HCT116 (cell line): Measurements from ENCODE around the gene CAMK2G. TPM values are rescaled to one million over a fixed set of nuclear protein-coding genes. Genes with fewer than 3 reads are reported as not detected.

Experiments
- ATAC-seq: fragments of 200-7000 bp; cut with Tn5 transposase; 2 replicates; pipeline ENCODE4 v1.9.1; 2020; ENCODE audit warnings: mild to moderate bottlenecking, moderate library complexity
- BruUV-seq: library from RNA; stranded (reverse); fragments of 400-500 nt; replicated peaks from 2 replicates; lab custom pipeline; 2021; lab: Mats Ljungman, UMichigan
- CTCF ChIA-PET: fragments of 300-600 bp; sonication (Branson Sonifier 250); formaldehyde crosslinking; loops from one replicate; lab custom pipeline; 2021; ENCODE audit warnings: antibody characterized with exemption; lab: Charles Lee
- POLR2A ChIA-PET: fragments of 300-600, 350-600 bp; sonication (Branson Sonifier 250); formaldehyde crosslinking; loops from one replicate; lab custom pipeline; 2021; ENCODE audit warnings: antibody characterized with exemption; lab: Charles Lee
- RAD21 ChIA-PET, 2 experiments: fragments of 300-600 bp; sonication (Branson Sonifier 250); formaldehyde crosslinking; loops; one replicate each; lab custom pipeline; 2023; ENCODE audit warnings: low total read pairs in 2 of 2; ENCODE audit not compliant: uncharacterized antibody in 2 of 2, unreplicated experiment in 2 of 2, low non-redundant PET in 1 of 2; lab: Charles Lee
- DNase-seq: peaks from one replicate; pipeline ENCODE4 v3.0.0-alpha.2; 2010; ENCODE audit warnings: low read depth, low spot score
- H2AFZ ChIP-seq: fragments of 200-600 bp; shearing (Covaris generic), sonication (generic); 2 replicates; pipeline ENCODE4 v1.6.1; 2017; ENCODE audit warnings: low read depth, mixed run types, mixed read lengths, antibody characterized with exemption, low read length; ENCODE audit not compliant: poor library complexity, severe bottlenecking
- H3K27ac ChIP-seq: 2 replicates; pipeline ENCODE4 v1.5.1; 2012; ENCODE audit warnings: low read depth, low read length
- H3K27me3 ChIP-seq: fragments of 200-600 bp; sonication (generic); 2 replicates; pipeline ENCODE4 v1.6.1; 2016; ENCODE audit warnings: mixed run types, low read length, mixed read lengths; ENCODE audit not compliant: insufficient read depth
- H3K36me3 ChIP-seq, 2 experiments: fragments of 200-500 bp in 1 of 2; fragments of 200-600 bp in 1 of 2; sonication (Bioruptor generic) in 1 of 2; sonication (generic) in 1 of 2; 2 replicates each; pipeline versions ENCODE4 v1.5.1 to v1.6.1; 2014 to 2016; ENCODE audit warnings: low read length in 2 of 2, inconsistent platforms in 1 of 2, mixed read lengths in 1 of 2, mixed run types in 1 of 2; ENCODE audit not compliant: insufficient read depth in 2 of 2, control insufficient read depth in 1 of 2
- H3K4me1 ChIP-seq, 2 experiments: fragments of 200-600 bp in 1 of 2; sonication (generic) in 1 of 2; 2 replicates each; pipeline versions ENCODE4 v1.5.1 to v1.6.1; 2012 to 2017; ENCODE audit warnings: low read length in 2 of 2, inconsistent platforms in 1 of 2, mild to moderate bottlenecking in 1 of 2, mixed read lengths in 1 of 2, mixed run types in 1 of 2, moderate library complexity in 1 of 2; ENCODE audit not compliant: insufficient read depth in 2 of 2, control insufficient read depth in 1 of 2
- H3K4me2 ChIP-seq: fragments of 200-600 bp; sonication (generic); 2 replicates; pipeline ENCODE4 v1.6.1; 2017; ENCODE audit warnings: mixed run types, low read length, mixed read lengths
- H3K4me3 ChIP-seq, 2 experiments: fragments of 200-600 bp in 1 of 2; sonication (generic) in 1 of 2; replicated peaks in 1 of 2; 2 replicates each; pipeline ENCODE4 v1.5.1; 2011 to 2016; ENCODE audit warnings: low read length in 2 of 2, control low read depth in 1 of 2, low read depth in 1 of 2, mild to moderate bottlenecking in 1 of 2, mixed read lengths in 1 of 2, mixed run types in 1 of 2
- H3K79me2 ChIP-seq: fragments of 200-600 bp; sonication (generic); 2 replicates; pipeline ENCODE4 v1.6.1; 2017; ENCODE audit warnings: mild to moderate bottlenecking, mixed run types, low read length, moderate library complexity, mixed read lengths; ENCODE audit not compliant: insufficient read depth
- H3K9ac ChIP-seq: fragments of 200-600 bp; sonication (generic); 2 replicates; pipeline ENCODE4 v1.6.1; 2016; ENCODE audit warnings: low read length, mixed read lengths
- H3K9me2 ChIP-seq: fragments of 200-600 bp; sonication (generic), shearing (Covaris generic); 2 replicates; pipeline ENCODE4 v1.6.1; 2017; ENCODE audit warnings: mixed run types, mild to moderate bottlenecking, moderate library complexity; ENCODE audit not compliant: insufficient read depth
- H3K9me3 ChIP-seq, 2 experiments: fragments of 200-500 bp in 1 of 2; fragments of 200-600 bp in 1 of 2; sonication (Bioruptor generic) in 1 of 2; sonication (generic) in 1 of 2; 2 replicates each; pipeline ENCODE4 v1.6.1; 2014 to 2017; ENCODE audit warnings: low read length in 2 of 2, mixed read lengths in 2 of 2, inconsistent platforms in 1 of 2, low read depth in 1 of 2, mild to moderate bottlenecking in 1 of 2, mixed run types in 1 of 2, moderate library complexity in 1 of 2; ENCODE audit not compliant: control insufficient read depth in 1 of 2, insufficient read depth in 1 of 2
- H4K20me1 ChIP-seq: fragments of 200-600 bp; sonication (generic), shearing (Covaris generic); 2 replicates; pipeline ENCODE4 v1.6.1; 2017; ENCODE audit warnings: mixed run types, mild to moderate bottlenecking, moderate library complexity; ENCODE audit not compliant: insufficient read depth
- CBX3 ChIP-seq: IDR thresholded peaks from 2 replicates; pipeline ENCODE4 v1.6.1; 2012; ENCODE audit warnings: low read depth
- CEBPB ChIP-seq: IDR thresholded peaks from 2 replicates; pipeline ENCODE4 v1.6.1; 2012; ENCODE audit warnings: low read depth
- EZH2phosphoT487 ChIP-seq: fragments of 200-600 bp; IDR thresholded peaks from 2 replicates; pipeline ENCODE4 v1.6.1; 2018; ENCODE audit warnings: antibody characterized with exemption, borderline replicate concordance
- POLR2A ChIP-seq: IDR thresholded peaks from 2 replicates; pipeline ENCODE4 v1.7.0; 2011; ENCODE audit warnings: borderline replicate concordance; ENCODE audit not compliant: insufficient read depth, insufficient read length; ENCODE audit errors: extremely low read depth
- ZFX ChIP-seq: fragments of 450-650 bp; IDR thresholded peaks from 2 replicates; pipeline ENCODE4 v1.6.1; 2017
- intact Hi-C: fragments of 100-400 bp; cut with micrococcal nuclease; formaldehyde crosslinking; loops from 2 replicates; pipeline ENCODE4 v1.10.0; 2022
- total RNA-seq: library from RNA; stranded (reverse); gene quantifications from one replicate; pipeline ENCODE4 v1.2.1, GENCODE V29; 2021; ENCODE audit not compliant: unreplicated experiment
- TF ChIP-seq, protein P1 (sequence below): IDR thresholded peaks from 2 replicates; pipeline ENCODE4 v1.6.1; 2012
- TF ChIP-seq, protein P2 (sequence below): IDR thresholded peaks from 2 replicates; pipeline ENCODE4 v1.6.1; 2011; ENCODE audit warnings: mild to moderate bottlenecking, low read length, moderate library complexity; ENCODE audit not compliant: insufficient replicate concordance; ENCODE audit errors: extremely low read depth

Gene CAMK2G
- total RNA-seq, 1 experiment from 2014 or later: 28.3 TPM

DNA sequence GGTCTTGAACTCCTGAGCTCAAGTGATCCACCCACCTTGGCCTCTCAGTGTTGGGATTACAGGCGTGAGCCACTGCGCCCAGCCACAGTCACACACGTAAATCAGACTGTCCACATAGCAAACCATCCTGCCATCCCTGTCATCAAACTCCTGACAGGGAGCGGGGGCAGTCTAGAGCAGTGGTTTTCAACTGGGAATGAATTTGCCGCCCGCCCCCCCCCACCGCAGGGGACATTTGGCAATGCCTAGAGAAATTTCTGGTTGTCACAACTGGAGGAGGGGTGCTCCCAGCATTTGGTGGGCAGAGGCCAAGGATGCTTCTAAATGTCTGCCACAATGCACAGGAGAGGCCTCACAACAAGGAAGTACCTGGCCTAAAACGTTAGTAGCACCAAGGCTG, 24.1 kb downstream of the CAMK2G start:
- H4K20me1 ChIP-seq: no peaks in the 10 kb centered on the region
- no peaks in the 10 kb centered on the region for H3K79me2 ChIP-seq
- H2AFZ ChIP-seq: no peak overlapping the region
- no peaks in the 10 kb centered on the region for H3K9me3 ChIP-seq
- BruUV-seq: no TSS peak
- H3K9ac ChIP-seq: no peak overlapping the region
- ChIA-PET POLR2A (interaction anchor here (0.9 kb wide), 1 partner anchor 29 kb away, joined by 4 read pairs; no protein-coding TSS in a partner anchor), CTCF (interaction anchor here (0.6 to 2.3 kb wide), 5 partner anchors 29 to 202 kb away, joined by 3 to 17 read pairs (median 3); no protein-coding TSS in a partner anchor), RAD21 (no interaction called here)
- no peaks in the 10 kb centered on the region for H3K27me3 ChIP-seq
- no peak overlapping the region for H3K27ac ChIP-seq
- H3K4me1 ChIP-seq: no peaks in the 10 kb centered on the region
- intact Hi-C loops: no loop called here
- ATAC-seq: no peak
- no peak overlapping the region for H3K4me2 ChIP-seq
- H3K4me3 ChIP-seq: no peak overlapping the region
- TF ChIP-seq ZFX (no peak), CBX3 (no peak), POLR2A (no peak), CEBPB (no peak), EZH2phosphoT487 (no peak)
- TF ChIP-seq, protein P1, sequence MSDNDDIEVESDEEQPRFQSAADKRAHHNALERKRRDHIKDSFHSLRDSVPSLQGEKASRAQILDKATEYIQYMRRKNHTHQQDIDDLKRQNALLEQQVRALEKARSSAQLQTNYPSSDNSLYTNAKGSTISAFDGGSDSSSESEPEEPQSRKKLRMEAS: no peak
- TF ChIP-seq, protein P2, sequence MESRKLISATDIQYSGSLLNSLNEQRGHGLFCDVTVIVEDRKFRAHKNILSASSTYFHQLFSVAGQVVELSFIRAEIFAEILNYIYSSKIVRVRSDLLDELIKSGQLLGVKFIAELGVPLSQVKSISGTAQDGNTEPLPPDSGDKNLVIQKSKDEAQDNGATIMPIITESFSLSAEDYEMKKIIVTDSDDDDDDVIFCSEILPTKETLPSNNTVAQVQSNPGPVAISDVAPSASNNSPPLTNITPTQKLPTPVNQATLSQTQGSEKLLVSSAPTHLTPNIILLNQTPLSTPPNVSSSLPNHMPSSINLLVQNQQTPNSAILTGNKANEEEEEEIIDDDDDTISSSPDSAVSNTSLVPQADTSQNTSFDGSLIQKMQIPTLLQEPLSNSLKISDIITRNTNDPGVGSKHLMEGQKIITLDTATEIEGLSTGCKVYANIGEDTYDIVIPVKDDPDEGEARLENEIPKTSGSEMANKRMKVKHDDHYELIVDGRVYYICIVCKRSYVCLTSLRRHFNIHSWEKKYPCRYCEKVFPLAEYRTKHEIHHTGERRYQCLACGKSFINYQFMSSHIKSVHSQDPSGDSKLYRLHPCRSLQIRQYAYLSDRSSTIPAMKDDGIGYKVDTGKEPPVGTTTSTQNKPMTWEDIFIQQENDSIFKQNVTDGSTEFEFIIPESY: no peak
- H3K36me3 ChIP-seq: peaks cover 20 to 37% of the 10 kb centered on the region in 2 experiments; a peak in 3 of 4 replicates
- no peaks in the 10 kb centered on the region for H3K9me2 ChIP-seq
- DNase-seq: no peak
